Loucy (cell line): ENCODE results near the gene NDP.
"Not testable (repeated sequence)": the region's sequence is repeated elsewhere in the genome, so short reads cannot be mapped to it uniquely, and the experiment has no call there.

Experiments
- EZH2phosphoT487 ChIP-seq: fragments of 200-600 bp; IDR thresholded peaks from 2 replicates; pipeline ENCODE4 v1.6.1; 2018; ENCODE audit warnings: antibody characterized with exemption, mild to moderate bottlenecking, moderate library complexity, borderline replicate concordance
- TF ChIP-seq, protein P1 (sequence below): fragments of 200-600 bp; sonication (generic); conservative IDR thresholded peaks from 2 replicates; pipeline ENCODE4 v1.5.1; 2014; ENCODE audit warnings: mild to moderate bottlenecking, antibody characterized with exemption, low read length

DNA sequence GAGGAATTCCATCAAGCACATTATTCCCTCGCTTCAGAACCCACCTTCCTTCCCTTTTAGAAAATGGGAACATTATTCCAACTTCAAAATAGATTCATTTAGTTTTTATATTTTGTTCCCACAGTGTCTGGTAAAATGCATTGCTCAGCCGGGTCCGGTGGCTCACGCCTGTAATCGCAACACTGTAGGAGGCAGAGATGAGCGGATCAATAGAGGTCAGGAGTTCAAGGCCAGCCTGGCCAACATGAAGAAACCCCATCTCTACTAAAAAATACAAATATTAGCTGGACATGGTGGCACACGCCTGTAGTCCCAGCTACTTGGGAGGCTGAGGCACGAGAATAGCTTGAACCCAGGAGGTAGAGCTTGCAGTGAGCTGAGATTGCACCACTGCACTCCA, 62.4 kb downstream of the NDP start:
- TF ChIP-seq, protein P1, sequence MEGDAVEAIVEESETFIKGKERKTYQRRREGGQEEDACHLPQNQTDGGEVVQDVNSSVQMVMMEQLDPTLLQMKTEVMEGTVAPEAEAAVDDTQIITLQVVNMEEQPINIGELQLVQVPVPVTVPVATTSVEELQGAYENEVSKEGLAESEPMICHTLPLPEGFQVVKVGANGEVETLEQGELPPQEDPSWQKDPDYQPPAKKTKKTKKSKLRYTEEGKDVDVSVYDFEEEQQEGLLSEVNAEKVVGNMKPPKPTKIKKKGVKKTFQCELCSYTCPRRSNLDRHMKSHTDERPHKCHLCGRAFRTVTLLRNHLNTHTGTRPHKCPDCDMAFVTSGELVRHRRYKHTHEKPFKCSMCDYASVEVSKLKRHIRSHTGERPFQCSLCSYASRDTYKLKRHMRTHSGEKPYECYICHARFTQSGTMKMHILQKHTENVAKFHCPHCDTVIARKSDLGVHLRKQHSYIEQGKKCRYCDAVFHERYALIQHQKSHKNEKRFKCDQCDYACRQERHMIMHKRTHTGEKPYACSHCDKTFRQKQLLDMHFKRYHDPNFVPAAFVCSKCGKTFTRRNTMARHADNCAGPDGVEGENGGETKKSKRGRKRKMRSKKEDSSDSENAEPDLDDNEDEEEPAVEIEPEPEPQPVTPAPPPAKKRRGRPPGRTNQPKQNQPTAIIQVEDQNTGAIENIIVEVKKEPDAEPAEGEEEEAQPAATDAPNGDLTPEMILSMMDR = not testable (repeated sequence)
- not testable (repeated sequence) for TF ChIP-seq EZH2phosphoT487
